Adipocyte (in vitro differentiated cells): Measurements from ENCODE around the gene TKFC.

Source experiments
- DNase-seq: peaks from one replicate; pipeline ENCODE4 v3.0.0-alpha.2; 2015; ENCODE audit warnings: low read depth
- H3K27me3 ChIP-seq: replicated peaks from 2 replicates; pipeline ENCODE4 v1.7.0; 2013; ENCODE audit warnings: mild to moderate bottlenecking, low read length, moderate library complexity; ENCODE audit not compliant: control insufficient read depth, insufficient read depth
- H3K36me3 ChIP-seq: 2 replicates; pipeline ENCODE4 v1.7.0; 2013; ENCODE audit warnings: low read length, mild to moderate bottlenecking, moderate library complexity; ENCODE audit not compliant: control insufficient read depth, insufficient read depth, severe bottlenecking
- H3K4me1 ChIP-seq: 2 replicates; pipeline ENCODE4 v1.7.0; 2013; ENCODE audit warnings: mild to moderate bottlenecking, low read length, moderate library complexity; ENCODE audit not compliant: control insufficient read depth, insufficient read depth
- H3K4me3 ChIP-seq: 2 replicates; pipeline ENCODE4 v1.7.0; 2013; ENCODE audit warnings: mild to moderate bottlenecking, low read length, moderate library complexity
- H3K9ac ChIP-seq: 2 replicates; pipeline ENCODE4 v1.7.0; 2013; ENCODE audit warnings: mild to moderate bottlenecking, low read length, moderate library complexity
- H3K9me3 ChIP-seq: 2 replicates; pipeline ENCODE4 v1.7.0; 2013; ENCODE audit warnings: mild to moderate bottlenecking, low read length, moderate library complexity; ENCODE audit not compliant: control insufficient read depth

The TKFC gene

GRCh38 chr11:61298663-61299244 lies 34.3 kb upstream of the TKFC start:
- peak; percentile 2 for DNase-seq
- H3K36me3 ChIP-seq: peaks cover 52% of the 10 kb centered on the region

GRCh38 chr11:61302550-61302949 lies 30.5 kb upstream of the TKFC start:
- H3K27me3 ChIP-seq: no peaks in the 10 kb centered on the region
- no peaks in the 10 kb centered on the region for H3K9me3 ChIP-seq
- H3K9ac ChIP-seq: no peak overlapping the region
- peaks cover 15% of the 10 kb centered on the region for H3K4me1 ChIP-seq
- peaks cover 88% of the 10 kb centered on the region for H3K36me3 ChIP-seq
- no peak overlapping the region for H3K4me3 ChIP-seq
- no peak for DNase-seq

More at GRCh38 chr11:61298663-61299244, 34.3 kb upstream of the TKFC start:
- Histone ChIP-seq H3K9ac (peak overlapping the region; percentile 50), H3K4me3 (no peak overlapping the region), H3K4me1 (peaks cover 33% of the 10 kb centered on the region), H3K9me3 (no peaks in the 10 kb centered on the region), H3K27me3 (no peaks in the 10 kb centered on the region)

GRCh38 chr11:61303725-61304124 lies 29.3 kb upstream of the TKFC start:
- DNase-seq: no peak
- H3K36me3 ChIP-seq: peaks cover 98% of the 10 kb centered on the region
- H3K27me3 ChIP-seq: no peaks in the 10 kb centered on the region
- H3K9me3 ChIP-seq: no peaks in the 10 kb centered on the region
- H3K4me1 ChIP-seq: peaks cover 4% of the 10 kb centered on the region
- H3K9ac ChIP-seq: no peak overlapping the region
- no peak overlapping the region for H3K4me3 ChIP-seq

- Histone ChIP-seq H3K4me3 (no peak overlapping the region), H3K9me3 (no peaks in the 10 kb centered on the region), H3K27me3 (no peaks in the 10 kb centered on the region), H3K4me1 (no peaks in the 10 kb centered on the region), H3K36me3 (peaks cover 98% of the 10 kb centered on the region), H3K9ac (no peak overlapping the region)
- DNase-seq: no peak
Measured at GRCh38 chr11:61305417-61305816, 27.6 kb upstream of the TKFC start.

- peaks cover 98% of the 10 kb centered on the region for H3K36me3 ChIP-seq
- H3K9me3 ChIP-seq: no peaks in the 10 kb centered on the region
- no peak overlapping the region for H3K9ac ChIP-seq
- DNase-seq: no peak
- H3K27me3 ChIP-seq: no peaks in the 10 kb centered on the region
- H3K4me3 ChIP-seq: no peak overlapping the region
- no peaks in the 10 kb centered on the region for H3K4me1 ChIP-seq
Measured at GRCh38 chr11:61306221-61306620, 26.8 kb upstream of the TKFC start.

- no peak overlapping the region for H3K4me3 ChIP-seq
- H3K4me1 ChIP-seq: no peaks in the 10 kb centered on the region
- H3K27me3 ChIP-seq: no peaks in the 10 kb centered on the region
- no peak overlapping the region for H3K9ac ChIP-seq
- no peak for DNase-seq
- no peaks in the 10 kb centered on the region for H3K9me3 ChIP-seq
- H3K36me3 ChIP-seq: peaks cover 98% of the 10 kb centered on the region
Measured at GRCh38 chr11:61307354-61307753, 25.7 kb upstream of the TKFC start.

- H3K27me3 ChIP-seq: no peaks in the 10 kb centered on the region
- peaks cover 98% of the 10 kb centered on the region for H3K36me3 ChIP-seq
- no peak overlapping the region for H3K9ac ChIP-seq
- no peak for DNase-seq
- H3K9me3 ChIP-seq: no peaks in the 10 kb centered on the region
- H3K4me3 ChIP-seq: no peak overlapping the region
- H3K4me1 ChIP-seq: no peaks in the 10 kb centered on the region
Measured at GRCh38 chr11:61309141-61309540, 23.9 kb upstream of the TKFC start.

GRCh38 chr11:61309739-61310138 lies 23.3 kb upstream of the TKFC start:
- no peaks in the 10 kb centered on the region for H3K4me1 ChIP-seq
- peaks cover 99% of the 10 kb centered on the region for H3K36me3 ChIP-seq
- H3K9me3 ChIP-seq: no peaks in the 10 kb centered on the region
- DNase-seq: no peak
- H3K9ac ChIP-seq: no peak overlapping the region
- H3K4me3 ChIP-seq: no peak overlapping the region
- H3K27me3 ChIP-seq: no peaks in the 10 kb centered on the region

- no peak for DNase-seq
- H3K9ac ChIP-seq: no peak overlapping the region
- H3K36me3 ChIP-seq: peaks cover 100% of the 10 kb centered on the region
- H3K4me1 ChIP-seq: no peaks in the 10 kb centered on the region
- no peak overlapping the region for H3K4me3 ChIP-seq
- H3K27me3 ChIP-seq: no peaks in the 10 kb centered on the region
- no peaks in the 10 kb centered on the region for H3K9me3 ChIP-seq
Measured at GRCh38 chr11:61310749-61311148, 22.3 kb upstream of the TKFC start.

GRCh38 chr11:61315260-61315659 lies 17.8 kb upstream of the TKFC start:
- no peak for DNase-seq
- no peaks in the 10 kb centered on the region for H3K4me1 ChIP-seq

GRCh38 chr11:61325649-61326414 lies 7.2 kb upstream of the TKFC start:
- H3K4me1 ChIP-seq: peaks cover 37% of the 10 kb centered on the region
- peak; percentile 74 for DNase-seq
- H3K9ac ChIP-seq: no peak overlapping the region
- H3K27me3 ChIP-seq: no peaks in the 10 kb centered on the region
- no peaks in the 10 kb centered on the region for H3K9me3 ChIP-seq
- H3K4me3 ChIP-seq: no peak overlapping the region
- peaks cover 80% of the 10 kb centered on the region for H3K36me3 ChIP-seq

More at GRCh38 chr11:61315260-61315659, 17.8 kb upstream of the TKFC start:
- H3K27me3 ChIP-seq: no peaks in the 10 kb centered on the region
- H3K9ac ChIP-seq: no peak overlapping the region
- H3K4me3 ChIP-seq: no peak overlapping the region
- no peaks in the 10 kb centered on the region for H3K9me3 ChIP-seq
- H3K36me3 ChIP-seq: peaks cover 91% of the 10 kb centered on the region
